Heart right ventricle (tissue), 16 donors: ENCODE measurements around the gene POLDIP3. TPM values are rescaled to one million over a fixed set of nuclear protein-coding genes. Genes with fewer than 3 reads are reported as not detected.

ENCODE experiments used
- ATAC-seq, 8 donors: fragments of 200-7000 bp; cut with Tn5 transposase; one replicate each; pipeline ENCODE4 v1.9.1; 2020; ENCODE audit warnings: mild to moderate bottlenecking in 8 of 8, moderate library complexity in 8 of 8, moderate number of reproducible peaks in 1 of 8
- DNase-seq, 2 donors: peaks; one replicate each; pipeline ENCODE4 v3.0.0-alpha.2; 2020
- H3K27ac ChIP-seq, 10 donors: fragments of 200-600 bp; sonication (generic) in 2 of 10; one replicate each; pipeline versions ENCODE4 v1.5.0 to v1.8.0; 2020 to 2022; ENCODE audit warnings: mild to moderate bottlenecking in 3 of 10
- H3K27me3 ChIP-seq, 7 donors: fragments of 200-600 bp; one replicate each; pipeline ENCODE4 v1.8.0; 2021 to 2022; ENCODE audit warnings: mild to moderate bottlenecking in 2 of 7
- H3K36me3 ChIP-seq, 9 donors: fragments of 200-600 bp; sonication (generic) in 1 of 9; one replicate each; pipeline versions ENCODE4 v1.5.0 to v1.8.0; 2020 to 2022; ENCODE audit warnings: mild to moderate bottlenecking in 2 of 9
- H3K4me1 ChIP-seq, 9 donors: fragments of 200-600 bp; sonication (generic) in 1 of 9; one replicate each; pipeline versions ENCODE4 v1.5.0 to v1.8.0; 2020 to 2022; ENCODE audit warnings: mild to moderate bottlenecking in 4 of 9
- H3K4me3 ChIP-seq, 10 donors: fragments of 200-600 bp; sonication (generic) in 2 of 10; one replicate each; pipeline versions ENCODE4 v1.5.0 to v1.8.0; 2020 to 2022; ENCODE audit warnings: mild to moderate bottlenecking in 7 of 10, moderate library complexity in 2 of 10
- H3K9me3 ChIP-seq, 11 donors: fragments of 200-600 bp in 10 of 11; sonication (generic) in 2 of 11; one replicate each; pipeline versions ENCODE4 v1.5.0 to v1.8.0; 2013 to 2022; ENCODE audit warnings: mild to moderate bottlenecking in 2 of 11, control low read depth in 1 of 11, moderate library complexity in 1 of 11
- CTCF ChIP-seq, 9 donors: fragments of 200-600 bp; sonication (generic) in 2 of 9; IDR thresholded peaks; one replicate each; pipeline versions ENCODE4 v1.5.0 to v1.8.0; 2021 to 2022; ENCODE audit warnings: antibody characterized with exemption in 9 of 9, mild to moderate bottlenecking in 5 of 9, moderate library complexity in 1 of 9
- WGBS, 2 donors: extraction: QIAGEN DNeasy Blood & Tissue Kit; methylation state at CpG; one replicate each; pipeline ENCODE4 v1.1.7; 2013; ENCODE audit warnings: inconsistent platforms in 1 of 2; 5-methylcytosine and 5-hydroxymethylcytosine counted together
- intact Hi-C, 10 donors: fragments of 100-400 bp; cut with DNase I; formaldehyde crosslinking; loops; one replicate each; pipeline versions ENCODE4 v1.11.1 to v1.14.2; 2022
- polyA plus RNA-seq, 2 donors: library from polyadenylated mRNA; stranded (reverse); fragments of 200-250 nt; gene quantifications; one replicate each; pipeline ENCODE4 v1.2.3, GENCODE V29; 2013
- total RNA-seq, 10 donors: library from RNA; stranded (reverse); fragmentation: NEBNext Ultra II Directional in 3 of 10; extraction: Animal tissue kit (Norgen Biotek cat#: 25700) in 3 of 10; gene quantifications; one replicate each; pipeline versions ENCODE4 v1.2.1 to v1.2.4, GENCODE V29; 2021 to 2023
- donor health status: Arrhythmogenic right ventricular cardiomyopathy.
- donor health status: ischemic (EF 13 %, LVEDD 7.1; RV severe dilation, severe dysfunction).
- donor health status: healthy with polysubstance abuse.
- donor health status: DM: no; HTN: yes; CAD: no.
- donor health status: DM: no; HTN: no; CAD: no.
- donor health status: ischemic (EF 25% LVEDD 6.9; RV normal size, moderate dysfunction).
- donor health status: ischemic (EF 25% LVEDD 5.7; RV mildly dilated, moderate dysfunction).
- donor health status: healthy.
- donor health status: DM: yes; HTN: yes; CAD: no.
- donor health status: Ischemic cardiomyopathy.
- donor health status: ischemic (EF 35%, LVEDD 5.7; RV mildly dilated, moderate dysfunction).
- donor health status: nonischemic (EF 11% LVEDD 7.7; RV severe dilation, severe dysfunction).
- donor health status: DM: yes; HTN: yes; CAD: no.
- donor health status: PGD.
- donor health status: ischemic (EF 29% LVEDD 5.4; RV normal size, mild dysfunction).
- donor health status: nonischemic (EF 23%, LVEDD 6.1; RV moderate dilation, normal function).

Gene POLDIP3
- total and polyA plus RNA-seq, 12 donors = 11.9 to 42.6 (median 32.5) TPM

DNA sequence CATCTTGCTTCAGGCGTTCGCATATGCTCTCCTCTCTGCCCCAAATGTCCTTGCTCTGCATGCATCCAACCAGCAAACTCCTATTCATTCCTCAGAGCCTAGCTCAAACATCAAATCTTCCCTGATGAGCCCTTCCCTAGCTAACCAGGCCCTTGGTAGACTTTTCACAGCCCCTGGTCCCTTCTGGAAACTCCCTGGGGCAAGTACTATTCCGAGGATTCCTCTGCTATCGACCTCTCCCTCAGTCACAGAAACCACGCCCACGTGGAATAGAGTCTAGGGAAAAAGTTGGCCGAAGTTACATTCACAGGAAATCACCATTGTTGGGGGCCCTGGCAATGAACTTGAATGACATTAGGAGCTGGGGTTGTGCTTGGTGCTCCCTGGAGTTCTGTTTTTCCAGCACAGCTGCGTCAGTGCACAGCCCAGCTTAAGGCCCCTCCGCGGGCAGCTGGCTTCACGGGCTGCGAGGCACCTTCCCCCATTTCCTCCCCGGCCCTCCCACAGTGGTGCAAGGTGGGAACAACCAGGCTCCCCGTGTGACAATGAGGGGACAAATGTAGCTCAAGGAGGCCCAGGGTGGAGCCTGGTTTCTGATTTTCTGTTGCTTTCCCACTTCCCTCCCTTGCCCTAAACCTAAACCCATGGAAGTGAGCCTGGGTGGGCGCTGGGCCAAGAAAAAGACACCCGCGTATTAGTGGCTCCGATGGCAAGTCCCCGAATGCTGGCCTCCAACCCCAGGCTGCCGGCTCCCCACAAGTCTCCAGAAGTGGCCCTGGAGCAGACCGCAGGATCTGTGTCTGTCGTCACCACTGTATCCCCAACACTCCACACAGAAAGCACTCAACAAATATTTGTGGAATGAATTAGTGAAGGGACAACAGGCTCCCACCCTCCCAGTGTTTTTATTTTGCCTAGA is 30.0 kb upstream of the POLDIP3 start:
- no peaks in the 10 kb centered on the region for H3K9me3 ChIP-seq
- H3K27me3 ChIP-seq = no peaks in the 10 kb centered on the region
- H3K36me3 ChIP-seq = peaks cover 0 to 4% (median 0%) of the 10 kb centered on the region in 9 donors
- DNase-seq = peak; percentile 69 to 80
- intact Hi-C loops = loop anchor here in 3 of 10 donors (2.0 to 10.0 kb wide), 3 partner anchors 28 to 450 kb away; partner anchors contain the start of gene POLDIP3 (in 1 of the 3)
- peaks cover 49 to 87% (median 80%) of the 10 kb centered on the region in 9 donors for H3K4me1 ChIP-seq
- WGBS, 2 donors = 14 to 16% methylated on average over 22 of the region's 22 CpGs
- peak overlapping the region; percentile 77 to 99 (median 96) for H3K27ac ChIP-seq
- ATAC-seq = peak in 6 of 8 donors; percentile 9 to 52 (median 29)
- no peak for TF ChIP-seq CTCF (IDR thresholded peaks at IDR 0.05)
- H3K4me3 ChIP-seq = peak overlapping the region in 9 of 10 donors; percentile 33 to 99 (median 50)

DNA sequence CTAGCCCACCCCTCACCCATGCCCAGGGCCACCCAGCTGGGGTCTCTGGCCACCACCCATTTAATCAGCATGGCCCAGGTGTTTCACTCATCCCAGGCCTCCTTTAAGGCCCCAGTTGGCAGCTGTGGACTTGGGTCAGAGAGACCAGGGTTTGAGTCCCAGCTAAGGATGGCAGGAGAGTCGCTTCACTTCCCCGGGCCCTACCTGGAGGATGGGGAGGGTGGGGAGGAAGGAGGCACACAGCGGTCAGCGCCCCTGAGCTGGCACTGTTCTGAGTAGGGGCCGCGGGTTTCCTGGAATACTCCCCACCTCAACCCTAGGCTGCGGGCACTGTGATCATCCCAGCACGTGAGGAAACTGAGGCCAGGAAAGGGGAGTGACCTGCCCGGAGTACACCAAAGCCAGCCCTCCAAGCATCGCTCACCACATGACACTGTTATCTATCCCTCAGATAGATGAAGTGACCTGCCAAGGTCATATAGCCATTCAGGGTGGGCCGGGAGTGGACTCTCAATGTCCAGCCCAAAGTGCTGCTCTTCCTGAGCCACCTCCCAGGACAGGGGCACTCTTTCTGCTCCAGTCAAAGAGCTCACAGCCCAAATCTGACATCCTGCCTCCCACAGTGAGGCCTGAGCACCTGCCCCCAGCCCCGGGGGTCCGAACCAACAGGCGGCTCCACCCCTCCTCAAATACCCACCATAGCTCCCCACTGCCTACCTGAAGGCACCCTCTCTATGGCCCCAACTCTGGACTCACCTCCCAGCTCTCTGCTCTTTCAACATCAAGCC is 29.1 kb upstream of the POLDIP3 start:
- peak overlapping the region in 8 of 10 donors; percentile 5 to 99 (median 41) for H3K4me3 ChIP-seq
- H3K27ac ChIP-seq = peak overlapping the region; percentile 77 to 99 (median 96)
- intact Hi-C loops = loop anchor here in 4 of 10 donors (2.0 to 10.0 kb wide), 4 partner anchors 23 to 451 kb away; partner anchors contain the start of gene POLDIP3 (in 1 of the 4)
- DNase-seq = no peak
- 70 to 73% methylated on average over 14 of the region's 14 CpGs for WGBS, 2 donors
- H3K9me3 ChIP-seq = no peaks in the 10 kb centered on the region
- H3K4me1 ChIP-seq = peaks cover 49 to 95% (median 83%) of the 10 kb centered on the region in 9 donors
- TF ChIP-seq CTCF (IDR thresholded peaks at IDR 0.05) = no peak
- no peaks in the 10 kb centered on the region for H3K27me3 ChIP-seq
- peaks cover 0 to 4% (median 0%) of the 10 kb centered on the region in 9 donors for H3K36me3 ChIP-seq
- ATAC-seq = peak in 2 of 8 donors; percentile 3 to 4

DNA sequence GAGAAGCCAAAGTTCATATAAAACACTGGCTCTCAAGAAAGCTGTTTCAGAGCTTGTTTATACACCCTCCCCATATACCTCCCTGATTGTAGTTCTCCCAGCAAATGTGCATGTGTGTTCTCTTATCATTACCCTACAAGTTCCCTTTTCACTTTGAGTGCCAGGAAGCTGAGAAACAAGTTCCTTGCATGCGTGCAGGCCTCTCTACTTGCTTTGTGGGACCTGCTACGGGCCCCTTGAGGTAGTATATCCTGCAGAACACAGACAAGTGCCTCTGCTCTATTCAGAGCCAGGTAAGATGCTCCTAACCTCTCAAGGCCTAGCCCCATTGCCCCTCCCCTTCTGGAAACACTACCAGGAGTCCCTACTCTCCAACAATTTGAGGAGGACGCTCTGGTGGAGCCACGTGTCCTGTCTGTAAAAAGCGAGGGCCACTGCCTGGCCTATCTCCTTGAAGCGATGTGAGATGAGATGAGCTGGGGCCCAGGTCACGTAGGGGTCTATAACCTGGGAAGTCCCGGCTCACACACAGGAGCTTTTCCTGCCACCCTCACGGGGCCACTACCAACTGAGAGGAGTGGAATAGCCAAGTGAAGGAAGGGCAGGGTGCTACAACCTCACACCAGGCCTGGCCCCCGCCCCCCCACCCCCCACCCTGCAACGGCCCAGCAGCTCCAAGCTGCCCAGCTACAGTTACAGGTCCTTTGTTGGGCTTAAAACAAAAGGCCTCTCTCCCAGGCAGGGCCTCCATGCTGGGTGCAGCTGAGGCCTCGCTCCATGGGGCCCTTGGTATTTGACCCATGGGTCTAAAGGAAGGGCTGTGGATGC is 28.3 kb upstream of the POLDIP3 start:
- Histone ChIP-seq H3K4me3 (no peak overlapping the region), H3K27ac (peak overlapping the region; percentile 77 to 99 (median 96)), H3K27me3 (no peaks in the 10 kb centered on the region), H3K4me1 (peaks cover 45 to 91% (median 74%) of the 10 kb centered on the region in 9 donors), H3K9me3 (no peaks in the 10 kb centered on the region), H3K36me3 (peaks cover 0 to 4% (median 0%) of the 10 kb centered on the region in 9 donors)
- intact Hi-C loops = loop anchor here in 2 of 10 donors (2.0 to 10.0 kb wide), 2 partner anchors 22 to 452 kb away; no protein-coding TSS in a partner anchor
- ATAC-seq (no peak), DNase-seq (no peak)
- TF ChIP-seq CTCF (IDR thresholded peaks at IDR 0.05) = no peak
- WGBS, 2 donors = 61 to 63% methylated on average over 12 of the region's 12 CpGs
